DMS 273 (cell line): ENCODE results near the gene ST6GALNAC4.

ENCODE experiments used
- DNase-seq: peaks from one replicate; lab custom pipeline; 2025; ENCODE audit not compliant: unreplicated experiment; lab: John Stamatoyannopoulos, UW

Gene ST6GALNAC4

GRCh38 chr9:127931092-127931881, 14.4 kb upstream of the ST6GALNAC4 start:
- DNase-seq = peak; percentile 68

- DNase-seq = peak; percentile 83
Measured at GRCh38 chr9:127930231-127931091, 13.6 kb upstream of the ST6GALNAC4 start, which contains the start of gene PIP5KL1. Gene PIP5KL1 (minus strand): TSS chr9:127930777. CDS start chr9:127930752, 25 bp downstream.

DNA sequence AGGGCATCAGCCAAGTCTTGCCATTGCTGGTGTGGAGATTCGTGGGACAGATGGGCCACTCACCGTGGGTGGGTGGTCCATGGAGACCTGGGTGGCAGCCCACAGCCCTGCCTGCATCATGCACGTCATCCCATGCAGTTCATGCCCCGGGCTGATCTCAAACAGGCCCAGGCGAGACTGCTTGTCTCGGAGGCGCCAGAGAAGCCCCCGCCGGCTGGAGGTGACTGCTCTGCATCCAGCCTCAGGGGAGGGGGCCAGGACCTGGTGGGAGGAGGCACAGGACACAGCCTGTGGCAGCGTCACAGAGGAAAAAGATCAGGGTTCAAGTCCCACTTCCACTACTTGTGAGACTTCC, 12.8 kb upstream of the ST6GALNAC4 start:
- no peak for DNase-seq

GRCh38 chr9:127928676-127929624, 12.1 kb upstream of the ST6GALNAC4 start:
- DNase-seq = peak; percentile 55

- peak; percentile 55 for DNase-seq
Measured at GRCh38 chr9:127927988-127928675, 11.3 kb upstream of the ST6GALNAC4 start.

DNA sequence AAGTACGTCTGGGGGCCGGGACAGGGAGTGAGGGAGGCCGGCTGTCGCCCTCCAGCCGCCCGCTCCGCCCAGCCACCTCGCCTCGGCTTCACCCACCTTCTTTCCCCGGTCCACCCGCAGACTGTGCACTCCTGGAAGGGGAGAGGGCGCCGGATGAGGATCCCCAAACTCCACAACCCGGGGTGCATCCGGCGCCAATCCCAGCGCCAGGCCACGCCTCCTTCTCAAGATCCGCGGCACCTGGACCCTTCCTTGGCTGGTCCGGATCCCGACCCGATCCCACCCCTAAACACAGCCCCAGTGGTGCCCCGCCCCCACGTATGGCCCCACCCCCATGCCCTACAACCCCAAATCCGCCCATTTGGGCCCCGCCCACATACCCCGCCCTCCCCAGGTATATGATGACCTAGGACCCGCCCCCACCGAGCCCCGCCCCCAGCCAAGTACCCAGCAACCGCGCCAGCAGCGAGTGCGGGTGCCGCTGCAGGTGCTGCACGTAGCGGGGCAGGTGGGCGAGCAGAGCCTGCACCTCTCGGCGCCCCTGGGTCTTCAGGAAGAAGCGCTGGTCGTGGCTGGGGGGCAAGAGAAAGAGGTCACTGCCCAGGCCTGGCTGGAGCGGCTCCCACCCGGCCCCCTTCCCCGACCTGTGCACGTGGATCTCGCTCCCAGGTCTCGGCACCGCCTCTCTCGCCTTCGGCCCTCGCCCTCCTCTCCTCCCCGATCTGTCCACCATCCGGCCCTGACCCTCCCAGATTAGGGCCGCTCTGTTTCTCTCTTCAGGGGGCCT, 10.6 kb upstream of the ST6GALNAC4 start:
- peak; percentile 33 for DNase-seq

DNA sequence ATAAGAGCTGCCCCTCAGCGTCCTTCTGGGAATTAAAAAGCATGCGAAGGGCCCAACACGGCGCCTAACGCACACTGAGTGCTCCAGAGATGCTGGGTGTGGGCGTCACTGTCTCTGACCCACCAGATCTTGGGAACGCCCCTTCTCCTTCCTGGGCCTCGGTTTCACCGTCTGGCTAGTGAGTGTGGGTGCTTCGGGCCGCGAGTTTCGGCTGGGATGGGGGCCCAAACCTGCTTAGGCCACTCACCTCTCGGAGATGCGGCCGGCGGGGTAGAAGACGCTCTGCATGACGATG, 10.0 kb upstream of the ST6GALNAC4 start:
- no peak for DNase-seq

GRCh38 chr9:127925959-127926905, 9.4 kb upstream of the ST6GALNAC4 start:
- DNase-seq = no peak

GRCh38 chr9:127924736-127925444, 8.0 kb upstream of the ST6GALNAC4 start:
- peak; percentile 22 for DNase-seq

GRCh38 chr9:127923771-127924170, 6.9 kb upstream of the ST6GALNAC4 start:
- DNase-seq = no peak

- peak; percentile 82 for DNase-seq
Measured at GRCh38 chr9:127923046-127923445, 6.2 kb upstream of the ST6GALNAC4 start.

- peak; percentile 74 for DNase-seq
Measured at GRCh38 chr9:127921557-127922120, 4.8 kb upstream of the ST6GALNAC4 start.

- DNase-seq = no peak
Measured at GRCh38 chr9:127920794-127921193, 4.0 kb upstream of the ST6GALNAC4 start.

GRCh38 chr9:127919253-127919815, 2.5 kb upstream of the ST6GALNAC4 start:
- peak; percentile 63 for DNase-seq

- peak; percentile 54 for DNase-seq
Measured at GRCh38 chr9:127918183-127919107, 1.6 kb upstream of the ST6GALNAC4 start.

GRCh38 chr9:127917603-127918002, 762 bp upstream of the ST6GALNAC4 start:
- DNase-seq = no peak
